Central memory CD8-positive, alpha-beta T cell (primary cell): Measurements from ENCODE around the gene MAPRE3.
"Not testable (repeated sequence)": the region's sequence is repeated elsewhere in the genome, so short reads cannot be mapped to it uniquely, and the experiment has no call there.

ENCODE experiments used
- ATAC-seq: fragments of 150-1000 bp; cut with Tn5 transposase; replicated peaks from 2 replicates; pipeline ENCODE4 v1.10.0; 2022; ENCODE audit warnings: mild to moderate bottlenecking, moderate FRiP score, moderate number of reproducible peaks; ENCODE audit not compliant: poor library complexity, severe bottlenecking; ENCODE audit errors: extremely low read depth
- DNase-seq, 2 donors: peaks; one replicate each; pipeline ENCODE4 v3.0.0; 2021; ENCODE audit warnings: low spot score in 2 of 2
- H3K27ac Mint-ChIP-seq: one replicate; pipeline ENCODE4 v1.8.0; 2022; ENCODE audit warnings: low read depth, mild to moderate bottlenecking, moderate library complexity, mixed read lengths
- H3K27me3 Mint-ChIP-seq: one replicate; pipeline ENCODE4 v1.8.0; 2022; ENCODE audit warnings: mixed read lengths
- H3K36me3 Mint-ChIP-seq: one replicate; pipeline ENCODE4 v1.8.0; 2022; ENCODE audit warnings: mild to moderate bottlenecking, moderate library complexity, mixed read lengths; ENCODE audit not compliant: insufficient read depth
- H3K4me1 Mint-ChIP-seq: one replicate; pipeline ENCODE4 v1.8.0; 2022; ENCODE audit warnings: mixed read lengths
- H3K4me3 Mint-ChIP-seq: one replicate; pipeline ENCODE4 v1.8.0; 2022; ENCODE audit warnings: mild to moderate bottlenecking, moderate library complexity, mixed read lengths
- H3K9me3 Mint-ChIP-seq: one replicate; pipeline ENCODE4 v1.8.0; 2022; ENCODE audit warnings: mixed read lengths

Gene MAPRE3

GRCh38 chr2:26970244-26970927 lies at the start of gene MAPRE3:
MAPRE3 (plus strand) TSS chr2:26970637; CDS start chr2:27022219, 51,582 bp downstream.
- H3K9me3 Mint-ChIP-seq = no peaks in the 10 kb centered on the region
- peak within 1 kb of the TSS; percentile 66 for H3K4me3 Mint-ChIP-seq
- H3K4me1 Mint-ChIP-seq = peaks cover 23% of the 10 kb centered on the region
- peaks cover 6% of the 10 kb centered on the region for H3K36me3 Mint-ChIP-seq
- peaks cover 22% of the 10 kb centered on the region for H3K27me3 Mint-ChIP-seq
- peak; percentile 86 for ATAC-seq
- peak; percentile 70 to 75 for DNase-seq
- peak within 1 kb of the TSS; percentile 27 for H3K27ac Mint-ChIP-seq

- Mint-ChIP-seq H3K27me3 (peaks cover 39% of the 10 kb centered on the region), H3K4me1 (no peaks in the 10 kb centered on the region), H3K9me3 (no peaks in the 10 kb centered on the region), H3K4me3 (no peak overlapping the region), H3K27ac (no peak overlapping the region), H3K36me3 (no peaks in the 10 kb centered on the region)
- DNase-seq (no peak), ATAC-seq (no peak)
These were observed 49.1 kb upstream of the MAPRE3 start for GRCh38 chr2:26921323-26921722.

GRCh38 chr2:26922405-26923188 lies 47.8 kb upstream of the MAPRE3 start:
- Mint-ChIP-seq H3K36me3 (no peaks in the 10 kb centered on the region), H3K9me3 (no peaks in the 10 kb centered on the region), H3K4me1 (no peaks in the 10 kb centered on the region), H3K27ac (no peak overlapping the region), H3K27me3 (peaks cover 39% of the 10 kb centered on the region), H3K4me3 (no peak overlapping the region)
- DNase-seq = no peak
- no peak for ATAC-seq

- H3K27me3 Mint-ChIP-seq = peaks cover 39% of the 10 kb centered on the region
- ATAC-seq, H3K4me3 Mint-ChIP-seq, H3K9me3 Mint-ChIP-seq, H3K4me1 Mint-ChIP-seq, H3K27ac Mint-ChIP-seq, H3K36me3 Mint-ChIP-seq, DNase-seq: not testable (repeated sequence)
These were observed 47.3 kb upstream of the MAPRE3 start for GRCh38 chr2:26923189-26923466.

GRCh38 chr2:26924731-26925099 lies 45.7 kb upstream of the MAPRE3 start:
- no peaks in the 10 kb centered on the region for H3K36me3 Mint-ChIP-seq
- H3K27me3 Mint-ChIP-seq = peaks cover 45% of the 10 kb centered on the region
- H3K27ac Mint-ChIP-seq = no peak overlapping the region
- no peaks in the 10 kb centered on the region for H3K9me3 Mint-ChIP-seq
- no peaks in the 10 kb centered on the region for H3K4me1 Mint-ChIP-seq
- ATAC-seq (no peak), DNase-seq (no peak)
- no peak overlapping the region for H3K4me3 Mint-ChIP-seq

GRCh38 chr2:26925100-26925791 lies 45.2 kb upstream of the MAPRE3 start:
- Mint-ChIP-seq H3K4me1 (no peaks in the 10 kb centered on the region), H3K36me3 (no peaks in the 10 kb centered on the region), H3K27ac (no peak overlapping the region), H3K4me3 (no peak overlapping the region), H3K9me3 (no peaks in the 10 kb centered on the region), H3K27me3 (peaks cover 50% of the 10 kb centered on the region)
- no peak for ATAC-seq
- no peak for DNase-seq

- Mint-ChIP-seq H3K27ac (no peak overlapping the region), H3K4me3 (no peak overlapping the region), H3K36me3 (peaks cover 2% of the 10 kb centered on the region), H3K4me1 (no peaks in the 10 kb centered on the region), H3K9me3 (no peaks in the 10 kb centered on the region), H3K27me3 (peaks cover 39% of the 10 kb centered on the region)
- DNase-seq (no peak), ATAC-seq (no peak)
These were observed 43.2 kb upstream of the MAPRE3 start for GRCh38 chr2:26927221-26927620.

- Mint-ChIP-seq H3K4me3 (no peak overlapping the region), H3K27me3 (peaks cover 36% of the 10 kb centered on the region), H3K4me1 (no peaks in the 10 kb centered on the region), H3K36me3 (peaks cover 5% of the 10 kb centered on the region), H3K27ac (no peak overlapping the region), H3K9me3 (no peaks in the 10 kb centered on the region)
- DNase-seq = no peak
- ATAC-seq = no peak
These were observed 37.5 kb upstream of the MAPRE3 start for GRCh38 chr2:26932974-26933373.

- H3K4me1 Mint-ChIP-seq = no peaks in the 10 kb centered on the region
- H3K4me3 Mint-ChIP-seq = no peak overlapping the region
- no peaks in the 10 kb centered on the region for H3K9me3 Mint-ChIP-seq
- peaks cover 5% of the 10 kb centered on the region for H3K36me3 Mint-ChIP-seq
- DNase-seq (no peak), ATAC-seq (no peak)
- H3K27ac Mint-ChIP-seq = no peak overlapping the region
- H3K27me3 Mint-ChIP-seq = peaks cover 36% of the 10 kb centered on the region
These were observed 36.8 kb upstream of the MAPRE3 start for GRCh38 chr2:26933431-26934334.

- Mint-ChIP-seq H3K4me3 (no peak overlapping the region), H3K9me3 (no peaks in the 10 kb centered on the region), H3K27me3 (peaks cover 34% of the 10 kb centered on the region), H3K27ac (no peak overlapping the region), H3K36me3 (peaks cover 5% of the 10 kb centered on the region), H3K4me1 (no peaks in the 10 kb centered on the region)
- ATAC-seq (no peak), DNase-seq (no peak)
These were observed 36.1 kb upstream of the MAPRE3 start for GRCh38 chr2:26934335-26934724.

- peaks cover 27% of the 10 kb centered on the region for H3K27me3 Mint-ChIP-seq
- no peak for ATAC-seq
- no peaks in the 10 kb centered on the region for H3K9me3 Mint-ChIP-seq
- H3K36me3 Mint-ChIP-seq = peaks cover 5% of the 10 kb centered on the region
- H3K27ac Mint-ChIP-seq = no peak overlapping the region
- DNase-seq = no peak
- H3K4me1 Mint-ChIP-seq = no peaks in the 10 kb centered on the region
- no peak overlapping the region for H3K4me3 Mint-ChIP-seq
These were observed 35.5 kb upstream of the MAPRE3 start for GRCh38 chr2:26934985-26935384.

- Mint-ChIP-seq H3K9me3 (no peaks in the 10 kb centered on the region), H3K27ac (no peak overlapping the region), H3K27me3 (peaks cover 23% of the 10 kb centered on the region), H3K36me3 (peaks cover 2% of the 10 kb centered on the region), H3K4me1 (no peaks in the 10 kb centered on the region), H3K4me3 (no peak overlapping the region)
- no peak for ATAC-seq
- DNase-seq = no peak
These were observed 33.6 kb upstream of the MAPRE3 start for GRCh38 chr2:26936855-26937254.
